Tibial nerve (tissue), 4 donors: ENCODE measurements around the gene VWA8. TPM values are rescaled to one million over a fixed set of nuclear protein-coding genes. Genes with fewer than 3 reads are reported as not detected.

Experiments
- DNase-seq, 2 donors: peaks; one replicate each; pipeline ENCODE4 v3.0.0-alpha.2; 2019; ENCODE audit warnings: low spot score in 2 of 2
- H3K27ac ChIP-seq, 4 donors: fragments of 200-600 bp; sonication (generic) in 3 of 4; one replicate each; pipeline ENCODE4 v1.5.1; 2017 to 2019; ENCODE audit warnings: mild to moderate bottlenecking in 1 of 4
- H3K27me3 ChIP-seq, 2 donors: fragments of 200-600 bp; sonication (generic) in 1 of 2; one replicate each; pipeline versions ENCODE4 v1.5.1 to v1.6.0; 2017 to 2019
- H3K36me3 ChIP-seq, 3 donors: fragments of 200-600 bp; sonication (generic); one replicate each; pipeline ENCODE4 v1.5.1; 2018 to 2019
- H3K4me1 ChIP-seq, 4 donors: fragments of 200-600 bp; sonication (generic) in 3 of 4; one replicate each; pipeline ENCODE4 v1.5.1; 2017 to 2019
- H3K4me3 ChIP-seq, 4 donors: fragments of 200-600 bp; sonication (generic) in 3 of 4; one replicate each; pipeline ENCODE4 v1.5.1; 2017 to 2019; ENCODE audit warnings: mild to moderate bottlenecking in 1 of 4, moderate library complexity in 1 of 4
- H3K9me3 ChIP-seq, 4 donors: fragments of 200-600 bp; sonication (generic) in 3 of 4; one replicate each; pipeline ENCODE4 v1.5.1; 2017 to 2019
- CTCF ChIP-seq, 5 experiments: fragments of 200-600 bp in 3 of 5; fragments of 450-650 bp in 2 of 5; sonication (generic) in 3 of 5; IDR thresholded peaks; one replicate each; pipeline ENCODE4 v1.5.1; 2016 to 2019; ENCODE audit warnings: antibody characterized with exemption in 5 of 5, mild to moderate bottlenecking in 3 of 5, moderate library complexity in 2 of 5
- EP300 ChIP-seq, 2 donors: sonication (generic); formaldehyde crosslinking; IDR thresholded peaks; one replicate each; pipeline ENCODE4 v1.6.1; 2017; ENCODE audit warnings: antibody characterized with exemption in 2 of 2, mild to moderate bottlenecking in 1 of 2
- POLR2A ChIP-seq, 2 donors: fragments of 450-650 bp; IDR thresholded peaks; one replicate each; pipeline ENCODE4 v1.6.1; 2017; ENCODE audit warnings: antibody characterized with exemption in 2 of 2, mild to moderate bottlenecking in 2 of 2, moderate library complexity in 2 of 2
- WGBS, 2 donors: methylation state at CpG; one replicate each; pipeline ENCODE4 v1.1.5; 2018; 5-methylcytosine and 5-hydroxymethylcytosine counted together
- total RNA-seq, 4 donors: library from RNA; depleted of rRNA; stranded (reverse); fragments of >200 nt; gene quantifications; one replicate each; pipeline ENCODE4 v1.1.0, GENCODE V29; 2016

Gene VWA8
- total RNA-seq, 4 donors from 2014 or later, result 20.8 to 36.9 (median 22.4) TPM

GRCh38 chr13:41802684-41803444 is 158.0 kb downstream of the VWA8 start:
- Histone ChIP-seq H3K27ac (no peak overlapping the region), H3K9me3 (no peaks in the 10 kb centered on the region), H3K36me3 (peaks cover 0 to 45% (median 0%) of the 10 kb centered on the region in 3 donors), H3K4me3 (no peak overlapping the region), H3K4me1 (no peaks in the 10 kb centered on the region), H3K27me3 (no peaks in the 10 kb centered on the region)
- DNase-seq, result no peak
- WGBS, 2 donors, result 93 to 100% methylated on average over 1 of the region's 1 CpG
- TF ChIP-seq POLR2A (IDR thresholded peaks at IDR 0.05) (no peak), EP300 (IDR thresholded peaks at IDR 0.05) (no peak), CTCF (IDR thresholded peaks at IDR 0.05) (no peak)

DNA sequence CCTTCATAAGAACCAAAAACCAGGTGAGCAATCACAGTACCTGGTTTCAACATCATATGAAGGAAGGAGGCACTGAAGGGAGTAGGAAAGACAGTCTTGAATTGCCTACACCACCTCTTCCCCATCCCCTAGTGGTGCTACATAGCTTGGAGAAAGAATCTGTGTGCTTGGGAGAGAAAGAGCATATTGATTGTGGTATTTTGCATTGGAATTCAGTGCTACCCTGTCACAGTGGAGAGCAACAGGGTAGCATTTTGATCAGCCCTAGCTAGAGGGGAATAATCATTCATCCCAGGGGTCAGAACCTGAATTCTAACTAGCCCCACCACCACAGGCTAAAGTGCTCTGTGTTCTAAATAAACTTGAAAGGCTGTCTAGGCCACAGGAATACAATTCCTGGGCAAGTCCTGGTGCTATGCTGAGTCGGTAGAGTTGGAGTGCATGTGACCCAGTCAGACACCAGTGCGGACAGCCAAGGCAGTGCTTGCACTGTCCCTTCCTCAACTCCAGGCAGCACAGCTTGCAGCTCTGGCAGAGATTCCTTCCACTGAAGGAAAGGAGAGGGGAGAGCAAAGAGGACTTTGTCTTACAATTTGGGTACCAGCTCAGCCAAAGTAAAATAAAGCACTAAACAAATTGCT is 158.7 kb downstream of the VWA8 start:
- H3K27me3 ChIP-seq, result no peaks in the 10 kb centered on the region
- H3K4me1 ChIP-seq, result no peaks in the 10 kb centered on the region
- H3K4me3 ChIP-seq, result no peak overlapping the region
- no peak for TF ChIP-seq CTCF (IDR thresholded peaks at IDR 0.05)
- TF ChIP-seq POLR2A (IDR thresholded peaks at IDR 0.05), result no peak
- no peak for TF ChIP-seq EP300 (IDR thresholded peaks at IDR 0.05)
- 97% methylated on average over 2 of the region's 2 CpGs for WGBS, 2 donors
- H3K27ac ChIP-seq, result no peak overlapping the region
- no peaks in the 10 kb centered on the region for H3K9me3 ChIP-seq
- DNase-seq, result no peak
- peaks cover 0 to 38% (median 0%) of the 10 kb centered on the region in 3 donors for H3K36me3 ChIP-seq

GRCh38 chr13:41791056-41791455 is 169.9 kb downstream of the VWA8 start:
- peaks cover 0 to under 1% (median 0%) of the 10 kb centered on the region in 4 donors for H3K4me1 ChIP-seq
- no peak for DNase-seq
- H3K27me3 ChIP-seq, result no peaks in the 10 kb centered on the region
- no peak overlapping the region for H3K4me3 ChIP-seq
- H3K36me3 ChIP-seq, result peaks cover 0 to 26% (median 0%) of the 10 kb centered on the region in 3 donors
- H3K27ac ChIP-seq, result no peak overlapping the region
- H3K9me3 ChIP-seq, result no peaks in the 10 kb centered on the region
- TF ChIP-seq POLR2A (IDR thresholded peaks at IDR 0.05) (no peak), CTCF (IDR thresholded peaks at IDR 0.05) (no peak), EP300 (IDR thresholded peaks at IDR 0.05) (no peak)

DNA sequence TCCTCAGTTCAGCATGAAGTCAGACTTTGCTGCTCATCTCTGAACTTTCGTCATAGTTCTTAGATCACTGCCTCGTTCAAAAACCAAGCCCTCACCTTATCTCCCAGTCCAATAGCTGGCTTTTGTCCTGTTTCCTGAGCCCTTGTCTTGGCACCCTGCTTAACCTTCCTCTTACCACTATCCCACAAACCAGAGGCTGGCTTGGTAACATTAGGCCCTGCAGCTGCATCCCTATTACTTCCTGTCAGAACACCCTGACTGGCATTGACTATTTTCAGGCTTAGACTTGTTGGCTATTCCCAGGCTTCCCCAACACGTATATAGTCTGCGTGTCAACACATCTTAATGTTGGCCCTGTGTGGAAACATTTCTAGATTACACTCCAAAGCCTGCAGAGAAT is 172.4 kb downstream of the VWA8 start:
- peaks cover 0 to 4% (median 0%) of the 10 kb centered on the region in 3 donors for H3K36me3 ChIP-seq
- 77 to 78% methylated on average over 4 of the region's 4 CpGs for WGBS, 2 donors
- TF ChIP-seq POLR2A (IDR thresholded peaks at IDR 0.05) (no peak), CTCF (IDR thresholded peaks at IDR 0.05) (no peak), EP300 (IDR thresholded peaks at IDR 0.05) (no peak)
- H3K4me3 ChIP-seq, result no peak overlapping the region
- H3K9me3 ChIP-seq, result no peaks in the 10 kb centered on the region
- H3K4me1 ChIP-seq, result peaks cover 0 to 11% (median 0%) of the 10 kb centered on the region in 4 donors
- no peak overlapping the region for H3K27ac ChIP-seq
- no peak for DNase-seq
- no peaks in the 10 kb centered on the region for H3K27me3 ChIP-seq
